HPDE6-E6E7 (cell line): ENCODE measurements around the gene STYXL2.

Source experiments
- DNase-seq: peaks from one replicate; pipeline ENCODE4 v3.0.0; 2011; ENCODE audit warnings: missing footprints; ENCODE audit errors: extremely low spot score

STYXL2 gene

GRCh38 chr1:167109125-167109524, 15.2 kb downstream of the STYXL2 start:
- DNase-seq: no peak

DNA sequence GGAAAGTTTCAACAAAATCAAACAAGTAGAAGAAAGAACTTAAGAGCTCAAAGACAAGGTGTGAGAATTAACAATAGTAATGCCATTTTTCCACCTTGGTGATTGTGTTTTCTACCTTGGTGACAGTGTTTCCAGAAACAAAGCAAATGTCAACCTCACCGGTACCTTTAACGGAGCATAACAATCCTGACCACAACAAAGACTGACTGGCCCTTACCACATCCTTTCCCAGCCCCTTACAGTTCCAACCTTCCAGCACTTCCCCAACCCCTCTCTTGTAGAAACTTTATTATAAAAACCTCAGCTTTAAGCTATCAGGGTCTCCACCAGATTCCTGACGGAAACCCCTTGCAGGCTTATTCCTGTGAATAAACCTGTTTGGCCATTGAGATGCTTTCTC, 16.7 kb downstream of the STYXL2 start:
- DNase-seq: no peak

- DNase-seq: no peak
Measured at GRCh38 chr1:167111868-167112709, 18.2 kb downstream of the STYXL2 start.

DNA sequence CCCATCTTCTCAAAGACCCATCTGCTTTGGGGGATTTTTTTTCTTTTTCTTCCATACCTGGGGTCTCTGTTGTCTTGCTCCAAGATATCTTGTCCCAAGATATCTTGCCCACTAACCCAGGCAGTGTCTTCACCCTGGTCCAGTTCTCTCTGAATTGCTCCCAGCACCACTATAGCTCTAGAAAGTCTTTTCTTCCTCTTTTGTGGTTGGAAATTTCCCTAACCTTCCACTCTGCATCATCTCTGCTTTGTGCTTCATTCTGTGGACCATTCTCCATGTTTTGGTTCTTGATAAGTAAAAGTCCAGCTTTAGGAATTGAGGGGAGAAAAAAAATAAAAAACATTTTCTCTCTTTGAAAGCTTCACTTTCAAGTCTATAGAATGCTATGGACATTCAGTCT, 20.9 kb downstream of the STYXL2 start:
- no peak for DNase-seq

- DNase-seq: no peak
Measured at GRCh38 chr1:167115655-167116054, 21.8 kb downstream of the STYXL2 start.

DNA sequence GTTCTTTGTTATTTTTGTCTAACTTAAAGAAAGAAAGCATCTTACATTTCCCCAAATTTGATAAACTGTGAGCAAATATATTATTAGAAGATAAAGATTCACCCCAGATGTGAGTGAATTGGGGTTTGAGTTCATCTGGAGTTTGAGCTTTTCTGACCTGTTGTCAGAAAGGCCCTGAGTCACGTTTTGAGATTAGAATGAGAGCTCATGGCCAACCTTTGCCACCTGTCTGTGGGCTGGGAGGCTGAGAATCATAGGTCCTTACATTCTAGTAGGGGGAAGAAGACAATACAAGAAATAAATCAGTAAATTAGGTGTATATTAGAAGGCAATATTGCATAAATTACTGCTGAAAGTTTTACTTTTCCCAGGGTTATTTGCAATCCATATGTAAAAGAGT, 22.3 kb downstream of the STYXL2 start:
- no peak for DNase-seq

GRCh38 chr1:167117225-167117624, 23.4 kb downstream of the STYXL2 start:
- no peak for DNase-seq

DNA sequence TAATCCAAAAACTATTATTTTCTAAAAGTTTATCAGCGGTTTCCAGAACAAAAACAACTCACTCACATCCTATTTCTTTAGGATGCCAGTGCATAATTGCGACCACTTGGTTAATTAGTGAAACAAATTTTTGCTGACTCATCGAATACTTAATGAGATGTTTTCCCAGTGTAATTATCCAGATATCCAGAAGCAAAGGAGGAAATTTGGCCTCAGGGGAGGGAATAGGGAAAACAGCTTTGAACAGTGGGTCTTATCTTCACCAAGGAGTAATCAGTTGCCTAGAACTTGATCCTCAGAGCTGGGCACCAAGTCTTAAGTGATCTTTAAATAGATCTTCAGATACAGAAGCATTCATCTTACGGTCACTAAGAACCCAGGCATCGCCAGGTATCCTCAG, 24.3 kb downstream of the STYXL2 start:
- no peak for DNase-seq

DNA sequence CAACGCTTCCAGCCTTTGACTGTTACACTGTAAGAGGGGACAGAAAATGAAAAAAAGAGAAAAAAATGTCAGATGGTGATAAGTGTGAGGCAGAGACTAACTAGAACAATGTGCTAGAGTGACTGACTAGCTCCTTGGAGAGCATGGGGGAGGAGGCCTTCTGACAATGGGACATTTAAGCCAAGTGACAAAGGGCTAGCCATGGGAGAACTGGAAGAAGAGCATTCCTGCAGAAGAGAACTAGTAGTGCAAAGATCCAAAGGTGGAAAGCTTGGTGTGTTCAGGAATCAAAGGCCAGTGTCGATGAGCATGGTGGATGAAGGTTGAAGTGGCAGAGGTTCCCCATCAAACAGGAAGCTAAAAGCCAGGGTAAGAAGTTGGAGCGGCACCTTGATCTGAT, 25.8 kb downstream of the STYXL2 start:
- no peak for DNase-seq

- no peak for DNase-seq
Measured at GRCh38 chr1:167120899-167121298, 27.0 kb downstream of the STYXL2 start.

DNA sequence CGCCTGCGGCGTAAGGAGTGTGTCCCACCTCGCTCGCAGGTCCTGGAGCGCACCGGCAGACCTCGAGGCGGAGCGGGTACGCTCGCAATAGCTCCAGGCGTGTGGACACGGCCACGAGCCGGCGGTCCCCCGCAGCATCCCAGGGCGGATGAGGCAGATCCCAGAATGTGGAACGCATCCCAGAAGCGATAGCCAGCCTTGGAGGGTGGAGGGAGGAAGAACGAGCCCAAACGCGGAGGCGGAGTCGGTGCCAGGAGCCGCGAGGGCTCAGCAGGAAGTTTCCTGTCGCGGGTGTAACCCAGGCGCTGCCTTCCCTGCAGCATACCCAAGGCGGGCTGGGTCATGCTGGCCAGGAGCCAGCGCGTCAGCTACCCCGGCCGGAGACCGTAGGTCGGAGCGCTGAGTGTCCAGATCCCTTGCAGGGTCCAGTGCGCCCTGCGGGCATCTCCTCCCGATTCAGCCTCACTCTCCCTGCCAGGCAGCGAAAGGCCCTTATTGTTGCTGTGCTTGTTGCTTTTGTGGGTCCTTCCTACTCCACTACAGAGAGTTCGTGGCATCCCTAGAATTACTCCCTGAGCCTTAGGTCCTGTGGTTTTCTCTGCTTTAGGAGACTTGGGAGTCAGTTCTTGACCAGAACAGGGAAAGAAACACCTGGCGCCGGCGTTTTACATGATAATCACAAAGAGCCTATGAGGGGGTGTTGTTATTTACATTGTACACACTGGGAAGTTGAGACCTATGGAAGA, 27.7 kb downstream of the STYXL2 start:
- peak; percentile 20 for DNase-seq

DNA sequence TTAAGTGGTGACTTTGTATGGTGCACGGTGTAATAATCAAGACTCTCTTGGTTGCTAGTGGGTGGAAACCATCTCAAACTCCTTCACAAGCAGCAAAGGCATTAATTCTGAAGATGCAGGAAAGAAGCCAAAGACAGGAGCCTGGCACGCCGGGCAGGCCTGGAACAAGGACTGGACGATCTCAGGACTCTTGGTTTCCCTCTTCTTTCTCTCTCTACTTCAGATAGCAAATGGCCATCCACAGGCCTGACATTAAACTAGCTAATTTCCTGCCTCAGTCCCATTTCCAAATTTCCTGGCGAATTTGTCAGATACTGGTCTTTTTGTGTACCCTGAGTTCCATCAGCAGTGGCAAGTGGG, 28.2 kb downstream of the STYXL2 start:
- DNase-seq: no peak

DNA sequence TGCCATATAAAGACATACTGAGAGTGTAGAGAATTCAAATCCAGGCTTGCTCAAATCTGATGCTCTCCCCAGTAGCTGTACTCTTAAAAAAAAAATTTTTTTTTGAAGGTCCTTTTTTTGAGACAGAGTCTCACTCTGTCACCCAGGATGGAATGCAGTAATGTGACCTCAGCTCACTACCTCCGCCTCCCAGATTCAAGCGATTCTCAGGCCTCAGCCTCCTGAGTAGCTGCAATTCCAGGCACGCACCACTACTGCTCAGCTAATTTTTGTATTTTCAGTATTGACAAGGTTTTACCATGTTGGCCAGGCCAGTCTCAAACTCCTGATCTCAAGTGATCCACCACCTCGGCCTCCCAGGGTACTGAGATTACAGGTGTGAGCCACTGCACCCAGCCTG, 28.7 kb downstream of the STYXL2 start:
- no peak for DNase-seq

- no peak for DNase-seq
Measured at GRCh38 chr1:167126317-167126716, 32.4 kb downstream of the STYXL2 start.

DNA sequence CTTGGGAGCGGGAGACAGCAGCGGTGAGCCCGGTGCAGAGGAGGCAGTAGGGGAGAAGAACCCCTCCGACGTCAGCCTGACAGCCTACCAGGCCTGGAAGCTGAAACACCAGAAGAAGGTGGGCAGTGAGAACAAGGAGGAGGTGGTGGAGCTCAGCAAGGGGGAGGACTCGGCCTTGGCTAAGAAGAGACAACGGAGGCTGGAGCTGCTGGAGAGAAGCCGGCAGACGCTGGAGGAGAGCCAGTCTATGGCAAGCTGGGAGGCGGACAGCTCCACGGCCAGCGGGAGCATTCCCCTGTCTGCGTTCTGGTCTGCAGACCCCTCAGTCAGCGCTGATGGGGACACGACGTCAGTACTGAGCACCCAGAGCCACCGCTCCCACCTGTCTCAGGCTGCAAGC, 32.9 kb downstream of the STYXL2 start:
- DNase-seq: no peak

DNA sequence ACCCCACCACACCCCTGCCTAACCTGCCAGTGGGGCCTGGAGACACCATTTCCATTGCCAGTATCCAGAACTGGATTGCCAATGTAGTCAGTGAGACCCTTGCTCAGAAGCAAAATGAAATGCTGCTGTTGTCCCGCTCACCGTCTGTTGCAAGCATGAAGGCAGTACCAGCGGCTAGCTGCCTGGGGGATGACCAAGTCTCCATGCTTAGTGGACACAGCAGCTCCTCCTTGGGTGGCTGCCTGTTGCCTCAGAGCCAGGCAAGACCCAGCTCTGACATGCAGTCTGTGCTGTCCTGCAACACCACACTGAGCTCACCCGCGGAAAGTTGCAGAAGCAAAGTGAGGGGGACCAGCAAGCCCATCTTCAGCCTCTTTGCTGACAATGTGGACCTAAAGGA, 33.4 kb downstream of the STYXL2 start:
- no peak for DNase-seq

- no peak for DNase-seq
Measured at GRCh38 chr1:167127661-167128060, 33.8 kb downstream of the STYXL2 start.

- DNase-seq: no peak
Measured at GRCh38 chr1:167128261-167129227, 34.7 kb downstream of the STYXL2 start.

DNA sequence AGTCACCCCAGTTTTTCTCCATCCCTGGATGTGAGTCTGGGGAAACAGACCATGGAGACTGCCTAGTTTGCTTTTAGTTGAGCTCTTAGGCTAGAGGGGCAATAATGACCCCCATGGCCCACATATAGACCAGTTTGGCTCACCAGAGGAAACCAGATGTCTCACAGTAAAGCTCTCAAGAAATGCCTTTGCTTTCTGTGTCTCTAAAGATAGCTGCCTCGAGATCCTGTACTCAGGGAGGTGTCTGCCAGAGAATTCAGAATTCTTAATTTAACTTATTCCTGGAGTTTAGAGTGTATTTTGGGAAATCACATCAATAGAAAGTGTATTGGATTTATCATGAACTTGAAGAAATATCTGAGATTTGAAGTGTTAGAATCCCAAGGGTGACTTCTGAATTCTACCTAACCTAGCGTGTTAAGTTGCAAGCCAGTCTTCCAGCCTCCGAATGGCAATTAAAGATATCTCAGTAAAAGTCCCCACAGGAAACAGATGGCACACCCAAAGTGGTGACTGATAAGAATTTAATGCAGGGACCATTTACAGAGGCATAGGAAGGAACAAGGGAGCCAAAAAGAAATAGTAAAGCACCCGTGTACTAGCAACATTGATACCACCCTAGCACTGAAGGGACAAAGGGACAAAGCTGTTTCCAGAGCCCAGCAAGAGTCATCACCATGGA, 37.1 kb downstream of the STYXL2 start:
- DNase-seq: no peak

- DNase-seq: no peak
Measured at GRCh38 chr1:167132301-167133010, 38.6 kb downstream of the STYXL2 start.

DNA sequence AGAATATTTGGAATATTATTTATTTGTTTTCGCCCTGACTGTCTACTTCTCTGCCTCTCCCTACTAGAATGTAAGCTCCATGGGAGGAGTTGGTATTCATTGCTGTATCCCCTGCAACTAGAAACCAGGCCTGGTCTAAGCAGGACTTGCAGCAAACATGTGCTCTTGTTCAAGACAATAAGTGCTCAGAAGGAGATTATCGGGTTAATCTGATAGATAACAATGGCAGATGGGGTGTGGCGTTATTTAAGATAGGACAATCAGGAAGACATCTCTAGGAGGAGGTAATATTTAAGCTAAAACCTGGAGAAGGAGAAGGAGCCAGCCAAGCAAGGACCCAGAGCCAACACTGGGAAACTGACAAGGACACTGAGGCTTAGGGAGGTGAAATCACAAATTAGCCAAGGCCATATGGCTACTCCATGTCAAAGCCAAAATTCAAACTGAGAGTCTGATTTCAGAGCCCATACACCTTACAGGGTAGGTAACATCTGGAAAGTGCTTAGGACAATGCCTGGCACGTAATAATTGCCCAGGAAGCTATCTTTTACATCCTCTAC, 41.5 kb downstream of the STYXL2 start:
- no peak for DNase-seq
